Fibroblast of skin of left biceps (primary cell): Measurements from ENCODE around the gene EDC3.
"Not testable (repeated sequence)": the region's sequence is repeated elsewhere in the genome, so short reads cannot be mapped to it uniquely, and the experiment has no call there.

ENCODE experiments used
- DNase-seq, 2 experiments: peaks; one replicate each; pipeline ENCODE4 v3.0.0-alpha.2; 2013; ENCODE audit warnings: low read depth in 2 of 2

The EDC3 gene

GRCh38 chr15:74695597-74696397 lies at the start of gene EDC3:
Gene EDC3, minus strand, starts transcription at chr15:74696024. Its CDS starts 20,900 bp downstream, at chr15:74675124.
- DNase-seq = peak; percentile 58 to 61

GRCh38 chr15:74742422-74742821 lies 46.6 kb upstream of the EDC3 start:
- DNase-seq = no peak

- not testable (repeated sequence) for DNase-seq
Measured at GRCh38 chr15:74738239-74738638, 42.4 kb upstream of the EDC3 start.

- no peak for DNase-seq
Measured at GRCh38 chr15:74735305-74735704, 39.5 kb upstream of the EDC3 start.

GRCh38 chr15:74733269-74733668 lies 37.4 kb upstream of the EDC3 start:
- no peak for DNase-seq

GRCh38 chr15:74732846-74733245 lies 37.0 kb upstream of the EDC3 start:
- no peak for DNase-seq

GRCh38 chr15:74730619-74731316 lies 34.9 kb upstream of the EDC3 start:
- no peak for DNase-seq

- not testable (repeated sequence) for DNase-seq
Measured at GRCh38 chr15:74729372-74729771, 33.5 kb upstream of the EDC3 start.

- DNase-seq = not testable (repeated sequence)
Measured at GRCh38 chr15:74728699-74729098, 32.9 kb upstream of the EDC3 start.

GRCh38 chr15:74727727-74728126 lies 31.9 kb upstream of the EDC3 start:
- no peak for DNase-seq

- DNase-seq = no peak
Measured at GRCh38 chr15:74726774-74727164, 30.9 kb upstream of the EDC3 start.

GRCh38 chr15:74725845-74726773 lies 30.3 kb upstream of the EDC3 start:
- DNase-seq = no peak

GRCh38 chr15:74725225-74725774 lies 29.5 kb upstream of the EDC3 start, which contains the start of gene CYP1A1:
Gene CYP1A1, minus strand, starts transcription at chr15:74725528. Its CDS starts 2,431 bp downstream, at chr15:74723097.
- no peak for DNase-seq

GRCh38 chr15:74724570-74725224 lies 28.9 kb upstream of the EDC3 start:
- no peak for DNase-seq

GRCh38 chr15:74723754-74724334 lies 28.0 kb upstream of the EDC3 start:
- DNase-seq = peak; percentile 5 to 6

- DNase-seq = no peak
Measured at GRCh38 chr15:74723187-74723586, 27.4 kb upstream of the EDC3 start.

GRCh38 chr15:74722591-74722990 lies 26.8 kb upstream of the EDC3 start:
- DNase-seq = no peak

- DNase-seq = no peak
Measured at GRCh38 chr15:74716651-74717050, 20.8 kb upstream of the EDC3 start.

- DNase-seq = no peak
Measured at GRCh38 chr15:74712311-74712710, 16.5 kb upstream of the EDC3 start.

- DNase-seq = no peak
Measured at GRCh38 chr15:74710319-74711094, 14.7 kb upstream of the EDC3 start.
